H1 (cell line): Measurements from ENCODE around the gene FKBP8. TPM values are rescaled to one million over a fixed set of nuclear protein-coding genes. Genes with fewer than 3 reads are reported as not detected.
A peak's percentile ranks its signal among the peaks of the same experiment; 100 is the strongest.

Experiments
- CTCF ChIA-PET: fragments of 300-600 bp; sonication (Branson Sonifier 250); formaldehyde crosslinking; loops from one replicate; lab custom pipeline; 2021; ENCODE audit not compliant: partially characterized antibody; lab: Charles Lee
- POLR2A ChIA-PET: fragments of 300-600 bp; sonication (Branson Sonifier 250); formaldehyde crosslinking; loops from one replicate; lab custom pipeline; 2021; ENCODE audit warnings: inconsistent platforms; ENCODE audit not compliant: partially characterized antibody; lab: Charles Lee
- DNase-seq, 2 experiments: peaks; one replicate each; pipeline versions ENCODE4 v3.0.0 to v3.0.0-alpha.2; 2010 to 2022; ENCODE audit warnings: low spot score in 2 of 2, low read depth in 1 of 2, mixed read lengths in 1 of 2
- FAIRE-seq: peaks from 2 replicates; lab custom pipeline; 2011; peaks lifted over from hg19 to GRCh38; lab: Jason Lieb, UNC
- H2AFZ ChIP-seq: 2 replicates; pipeline ENCODE4 v1.8.1; 2012; ENCODE audit warnings: low read length, inconsistent platforms
- H2AK5ac ChIP-seq: 2 replicates; pipeline ENCODE4 v1.6.1; 2013; ENCODE audit warnings: low read depth, low read length
- H2BK120ac ChIP-seq: replicated peaks from 2 replicates; pipeline ENCODE3; 2013; ENCODE audit warnings: low read depth, low read length, inconsistent platforms
- H2BK12ac ChIP-seq: 2 replicates; pipeline ENCODE4 v1.6.1; 2013; ENCODE audit warnings: low read depth, low read length
- H2BK15ac ChIP-seq: 2 replicates; pipeline ENCODE4 v1.6.1; 2013; ENCODE audit warnings: low read length
- H2BK20ac ChIP-seq: 2 replicates; pipeline ENCODE4 v1.6.1; 2013; ENCODE audit warnings: low read length
- H2BK5ac ChIP-seq: 2 replicates; pipeline ENCODE4 v1.6.1; 2013; ENCODE audit warnings: low read depth, low read length
- H3K14ac ChIP-seq: 2 replicates; pipeline ENCODE4 v1.6.1; 2013; ENCODE audit warnings: inconsistent platforms; ENCODE audit not compliant: insufficient read length
- H3K18ac ChIP-seq: 2 replicates; pipeline ENCODE4 v1.6.1; 2013; ENCODE audit warnings: low read length; ENCODE audit errors: extremely low read depth
- H3K23ac ChIP-seq: 2 replicates; pipeline ENCODE4 v1.6.1; 2013; ENCODE audit warnings: inconsistent platforms; ENCODE audit not compliant: insufficient read length
- H3K23me2 ChIP-seq: 2 replicates; pipeline ENCODE4 v1.6.1; 2013; ENCODE audit warnings: low read depth, low read length
- H3K27ac ChIP-seq: 2 replicates; pipeline ENCODE4 v1.6.1; 2011; ENCODE audit warnings: low read depth, low read length, inconsistent platforms
- H3K27me3 ChIP-seq, 4 experiments: replicated peaks in 1 of 4; 1 replicate in 1 of 4; 2 replicates in 3 of 4; pipeline versions ENCODE4 v1.6.1 to v1.8.1; 2011 to 2013; ENCODE audit warnings: low read length in 3 of 4, mild to moderate bottlenecking in 3 of 4, inconsistent platforms in 2 of 4, mixed read lengths in 2 of 4, moderate library complexity in 1 of 4; ENCODE audit not compliant: control insufficient read depth in 3 of 4, insufficient read depth in 3 of 4; ENCODE audit errors: extremely low read depth in 1 of 4
- H3K36me3 ChIP-seq, 4 experiments: 2 replicates each; pipeline versions ENCODE4 v1.6.1 to v1.8.1; 2011 to 2013; ENCODE audit warnings: mild to moderate bottlenecking in 4 of 4, low read length in 3 of 4, moderate library complexity in 2 of 4, control low read depth in 1 of 4, inconsistent platforms in 1 of 4; ENCODE audit not compliant: insufficient read depth in 4 of 4, control insufficient read depth in 2 of 4
- H3K4ac ChIP-seq: replicated peaks from 2 replicates; pipeline ENCODE3; 2013; ENCODE audit warnings: low read length, low read depth, mixed read lengths, inconsistent platforms; ENCODE audit not compliant: insufficient read length
- H3K4me1 ChIP-seq, 4 experiments: replicated peaks in 1 of 4; 1 replicate in 1 of 4; 2 replicates in 3 of 4; pipeline versions ENCODE4 v1.6.1 to v1.8.1; 2011 to 2013; ENCODE audit warnings: low read length in 3 of 4, inconsistent platforms in 2 of 4, mixed read lengths in 1 of 4; ENCODE audit not compliant: insufficient read depth in 4 of 4, control insufficient read depth in 3 of 4
- H3K4me2 ChIP-seq, 2 experiments: 2 replicates each; pipeline versions ENCODE4 v1.6.1 to v1.8.1; 2011 to 2013; ENCODE audit warnings: low read depth in 2 of 2, low read length in 2 of 2, control low read depth in 1 of 2, inconsistent platforms in 1 of 2, mild to moderate bottlenecking in 1 of 2; ENCODE audit not compliant: insufficient read depth in 1 of 2
- H3K4me3 ChIP-seq, 4 experiments: fragments of 200-600, 300-600 bp in 1 of 4; sonication (generic), shearing (Covaris generic), sonication (Bioruptor Twin) in 1 of 4; 2 replicates each; pipeline versions ENCODE4 v1.5.1 to v1.8.1; 2011 to 2016; ENCODE audit warnings: low read length in 4 of 4, low read depth in 3 of 4, control low read depth in 2 of 4, inconsistent platforms in 2 of 4, mild to moderate bottlenecking in 2 of 4, mixed read lengths in 1 of 4, moderate library complexity in 1 of 4; ENCODE audit not compliant: insufficient read depth in 2 of 4; ENCODE audit errors: extremely low read depth in 1 of 4
- H3K56ac ChIP-seq: replicated peaks from 2 replicates; pipeline ENCODE3; 2013; ENCODE audit warnings: low read depth, mild to moderate bottlenecking, mixed read lengths, low read length, inconsistent platforms; ENCODE audit not compliant: insufficient read length
- H3K79me1 ChIP-seq: 2 replicates; pipeline ENCODE4 v1.6.1; 2013; ENCODE audit warnings: low read depth, low read length, control low read depth
- H3K79me2 ChIP-seq, 2 experiments: 2 replicates each; pipeline versions ENCODE4 v1.6.1 to v1.8.1; 2012 to 2013; ENCODE audit warnings: low read length in 2 of 2, mild to moderate bottlenecking in 2 of 2, inconsistent platforms in 1 of 2; ENCODE audit not compliant: insufficient read depth in 2 of 2, control insufficient read depth in 1 of 2
- H3K9ac ChIP-seq, 4 experiments: replicated peaks in 1 of 4; 1 replicate in 1 of 4; 2 replicates in 3 of 4; pipeline versions ENCODE4 v1.6.1 to v1.8.1; 2011 to 2013; ENCODE audit warnings: low read depth in 3 of 4, low read length in 3 of 4, control low read depth in 2 of 4, mild to moderate bottlenecking in 2 of 4, moderate library complexity in 2 of 4, inconsistent platforms in 1 of 4; ENCODE audit errors: extremely low read depth in 1 of 4
- H3K9me3 ChIP-seq, 2 experiments: 2 replicates each; pipeline versions ENCODE4 v1.6.1 to v1.8.1; 2012 to 2013; ENCODE audit warnings: mild to moderate bottlenecking in 2 of 2, moderate library complexity in 2 of 2, control low read depth in 1 of 2, inconsistent platforms in 1 of 2, low read depth in 1 of 2, low read length in 1 of 2, mixed read lengths in 1 of 2; ENCODE audit not compliant: insufficient read depth in 2 of 2
- H4K20me1 ChIP-seq, 2 experiments: replicated peaks in 1 of 2; 2 replicates each; pipeline versions ENCODE3 to v1.8.1; 2011 to 2013; ENCODE audit warnings: inconsistent platforms in 2 of 2, low read length in 2 of 2, mild to moderate bottlenecking in 1 of 2; ENCODE audit not compliant: insufficient read depth in 2 of 2, control insufficient read depth in 1 of 2
- H4K5ac ChIP-seq: 2 replicates; pipeline ENCODE4 v1.6.1; 2013; ENCODE audit warnings: low read length, low read depth, mixed read lengths, inconsistent platforms; ENCODE audit not compliant: insufficient read length
- H4K8ac ChIP-seq: 2 replicates; pipeline ENCODE4 v1.8.0; 2013; ENCODE audit warnings: mild to moderate bottlenecking, moderate library complexity, low read length, inconsistent platforms; ENCODE audit not compliant: insufficient read depth; ENCODE audit errors: extremely low read depth
- H4K91ac ChIP-seq: replicated peaks from 2 replicates; pipeline ENCODE3; 2013; ENCODE audit warnings: low read length, mixed read lengths, inconsistent platforms; ENCODE audit not compliant: insufficient read length
- BCL11A ChIP-seq, 2 experiments: IDR thresholded peaks; one replicate each; pipeline ENCODE4 v1.6.1; 2011; ENCODE audit warnings: low read depth in 2 of 2, low read length in 2 of 2, mild to moderate bottlenecking in 2 of 2
- CTBP2 ChIP-seq: IDR thresholded peaks from 2 replicates; pipeline ENCODE4 v1.7.0; 2011; ENCODE audit warnings: borderline replicate concordance, mild to moderate bottlenecking, moderate library complexity, mixed read lengths, low read length; ENCODE audit not compliant: insufficient read depth, insufficient read length
- HDAC6 ChIP-seq: IDR thresholded peaks from one replicate; pipeline ENCODE4 v1.7.1; 2012; ENCODE audit warnings: low read depth, mild to moderate bottlenecking, inconsistent platforms, low read length, moderate library complexity
- JUND ChIP-seq: IDR thresholded peaks from 2 replicates; pipeline ENCODE4 v1.6.1; 2011; ENCODE audit warnings: mild to moderate bottlenecking, improper control_type of control experiment, low read length
- KDM4A ChIP-seq: IDR thresholded peaks from one replicate; pipeline ENCODE4 v1.7.1; 2012; ENCODE audit warnings: low read depth, mild to moderate bottlenecking, moderate library complexity, low read length, inconsistent platforms; ENCODE audit not compliant: severe bottlenecking
- KDM5A ChIP-seq: fragments of 200-600 bp; IDR thresholded peaks from 2 replicates; pipeline ENCODE4 v1.7.1; 2012; ENCODE audit warnings: mild to moderate bottlenecking, low read length, inconsistent platforms, mixed read lengths
- POU5F1 ChIP-seq: IDR thresholded peaks from 2 replicates; pipeline ENCODE4 v1.6.1; 2011; ENCODE audit warnings: low read depth, mild to moderate bottlenecking, low read length, moderate library complexity
- SUZ12 ChIP-seq: fragments of 200-600 bp; sonication (generic); IDR thresholded peaks from 2 replicates; pipeline ENCODE4 v1.6.1; 2012; ENCODE audit warnings: mild to moderate bottlenecking, inconsistent platforms, low read length, moderate library complexity, mixed read lengths
- WGBS, 2 experiments: shearing (Covaris generic) in 1 of 2; methylation state at CpG; one replicate each; pipeline versions ENCODE4 v1.1.6 to v1.1.7; 2013 to 2015; ENCODE audit warnings: low lambda C conversion rate in 2 of 2, mixed read lengths in 2 of 2, inconsistent platforms in 1 of 2, low coverage in 1 of 2, missing lambda C conversion rate in 1 of 2; ENCODE audit not compliant: insufficient replicate concordance in 2 of 2, insufficient coverage in 1 of 2, insufficient read length in 1 of 2; ENCODE audit errors: extremely low coverage in 1 of 2, missing lambda C conversion rate in 1 of 2; 5-methylcytosine and 5-hydroxymethylcytosine counted together
- polyA plus RNA-seq, 7 experiments: library from polyadenylated mRNA; depleted of rRNA in 3 of 7; stranded (reverse) in 5 of 7; unstranded in 2 of 7; fragments of >200 nt in 5 of 7; fragments of 200-250 nt in 2 of 7; gene quantifications; 1 replicate in 5 of 7; 2 replicates in 1 of 7; 4 replicates in 1 of 7; pipeline versions ENCODE4 v1.2.1 to v1.2.3, GENCODE V29; 2011 to 2013; ENCODE audit warnings: missing spikeins in 2 of 7, mixed read lengths in 2 of 7
- total RNA-seq: library from RNA; stranded (reverse); fragmentation: NEBNext Ultra II Directional; extraction: Animal tissue kit (Norgen Biotek cat#: 25700); gene quantifications from 2 replicates; pipeline ENCODE4 v1.2.1, GENCODE V29; 2021
- TF ChIP-seq, protein P1 (sequence below): IDR thresholded peaks from 2 replicates; pipeline ENCODE4 v1.6.1; 2011; ENCODE audit warnings: low read length, improper control_type of control experiment

Gene FKBP8
- total and polyA plus RNA-seq, 2 of the 8 experiments (the other 6 are each of a cell fraction or from before 2014, with no cell fraction given): 264 to 309 TPM

- Histone ChIP-seq H4K20me1 (peaks cover 0 to 9% of the 10 kb centered on the region in 2 experiments), H3K18ac (no peak overlapping the region), H4K8ac (no peak overlapping the region), H2BK120ac (no peak overlapping the region), H3K4me1 (no peaks in the 10 kb centered on the region; a peak in 1 of 7 replicates), H3K9ac (peak overlapping the region in 1 of 4 experiments; percentile 50; a peak in 2 of 7 replicates), H3K27ac (no peak overlapping the region), H3K4ac (no peak overlapping the region), H2BK20ac (no peak overlapping the region), H3K14ac (no peak overlapping the region), H3K23me2 (no peaks in the 10 kb centered on the region; the same call in 1 of the 2 replicates), H3K79me1 (peaks cover 4% of the 10 kb centered on the region), H2BK12ac (no peak overlapping the region), H3K79me2 (peaks cover 0 to 23% of the 10 kb centered on the region in 2 experiments; a peak in 3 of 4 replicates), H2AFZ (no peak overlapping the region), H4K5ac (no peak overlapping the region), H3K56ac (no peak overlapping the region), H3K9me3 (no peaks in the 10 kb centered on the region), H2BK5ac (no peak overlapping the region), H2BK15ac (no peak overlapping the region), H4K91ac (no peak overlapping the region), H3K36me3 (peaks cover 0 to 7% (median 2%) of the 10 kb centered on the region in 4 experiments; a peak in 5 of 8 replicates), H3K4me3 (peak overlapping the region; percentile 59 to 79 (median 70); a peak in 6 of 8 replicates), H3K27me3 (no peaks in the 10 kb centered on the region), H3K23ac (no peak overlapping the region), H3K4me2 (peak overlapping the region; percentile 78 to 81), H2AK5ac (no peak overlapping the region)
- 87% methylated on average over 3 of the region's 3 CpGs; no CpG with 5 or more reads in 1 of the 2 experiments for WGBS, 2 experiments
- POLR2A ChIA-PET: interaction anchor here (0.6 to 2.6 kb wide), 13 partner anchors 10 to 184 kb away, joined by 3 to 23 read pairs (median 5); partner anchors contain the start of genes ELL, FKBP8, REX1BD and UBA52
- CTCF ChIA-PET: interaction anchor here (0.6 to 3.1 kb wide), 13 partner anchors 9 to 116 kb away, joined by 3 to 10 read pairs (median 5); partner anchors contain the start of genes FKBP8 and UBA52
- TF ChIP-seq, protein P1, sequence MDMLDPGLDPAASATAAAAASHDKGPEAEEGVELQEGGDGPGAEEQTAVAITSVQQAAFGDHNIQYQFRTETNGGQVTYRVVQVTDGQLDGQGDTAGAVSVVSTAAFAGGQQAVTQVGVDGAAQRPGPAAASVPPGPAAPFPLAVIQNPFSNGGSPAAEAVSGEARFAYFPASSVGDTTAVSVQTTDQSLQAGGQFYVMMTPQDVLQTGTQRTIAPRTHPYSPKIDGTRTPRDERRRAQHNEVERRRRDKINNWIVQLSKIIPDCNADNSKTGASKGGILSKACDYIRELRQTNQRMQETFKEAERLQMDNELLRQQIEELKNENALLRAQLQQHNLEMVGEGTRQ: no peak
- TF ChIP-seq POU5F1: no peak
- TF ChIP-seq HDAC6: no peak
- TF ChIP-seq KDM4A: no peak
- no peak for TF ChIP-seq SUZ12
- TF ChIP-seq CTBP2: no peak
- no peak for TF ChIP-seq KDM5A
- no peak for TF ChIP-seq JUND
- TF ChIP-seq BCL11A (IDR thresholded peaks at IDR 0.05; ENCODE audit: low read depth in 2 of 2, low read length in 2 of 2): no peak
- FAIRE-seq (no peak), DNase-seq (no peak)
Measured at GRCh38 chr19:18558604-18559003, 15.2 kb upstream of the FKBP8 start.
